BJ (cell line): ENCODE results near the gene COPS9. TPM values are rescaled to one million over a fixed set of nuclear protein-coding genes. Genes with fewer than 3 reads are reported as not detected.

Source experiments
- CTCF ChIA-PET: fragments of 350-600 bp; formaldehyde crosslinking; extraction: SDS; loops from one replicate; lab custom pipeline; 2021; ENCODE audit warnings: antibody characterized with exemption, inconsistent platforms; lab: Yijun Ruan, JAX
- POLR2A ChIA-PET: fragments of 300-600 bp; sonication (Branson Sonifier 250); formaldehyde crosslinking; extraction: SDS; loops from one replicate; lab custom pipeline; 2021; ENCODE audit warnings: antibody characterized with exemption; lab: Charles Lee
- DNase-seq: peaks from one replicate; pipeline ENCODE4 v3.0.0-alpha.2; 2011; ENCODE audit warnings: low read depth
- H3K27me3 ChIP-seq: 2 replicates; pipeline ENCODE4 v1.6.0; 2011; ENCODE audit warnings: low read length; ENCODE audit not compliant: control insufficient read depth, insufficient read depth
- H3K36me3 ChIP-seq: 2 replicates; pipeline ENCODE4 v1.5.1; 2011; ENCODE audit warnings: low read length; ENCODE audit not compliant: control insufficient read depth, insufficient read depth
- H3K4me3 ChIP-seq: 2 replicates; pipeline ENCODE4 v1.5.1; 2011; ENCODE audit warnings: low read depth, mild to moderate bottlenecking, control low read depth, low read length
- CTCF ChIP-seq: IDR thresholded peaks from 2 replicates; pipeline ENCODE4 v1.5.1; 2011; ENCODE audit warnings: low read depth, mild to moderate bottlenecking, control low read depth, inconsistent platforms, low read length, moderate library complexity; ENCODE audit not compliant: insufficient read depth
- polyA plus RNA-seq: library from polyadenylated mRNA; depleted of rRNA; stranded (reverse); fragments of >200 nt; gene quantifications from 2 replicates; pipeline ENCODE4 v1.2.3, GENCODE V29; 2011

Gene COPS9
- polyA plus RNA-seq, 1 experiment, result 334 TPM

GRCh38 chr2:240155048-240155744, 19.1 kb upstream of the COPS9 start:
- peaks cover 4% of the 10 kb centered on the region for H3K27me3 ChIP-seq
- ChIA-PET CTCF (interaction anchor here (2.7 kb wide), 1 partner anchor 12 kb away, joined by 14 read pairs; no protein-coding TSS in a partner anchor), POLR2A (no interaction called here)
- TF ChIP-seq CTCF, result no peak
- DNase-seq, result no peak
- no peak overlapping the region for H3K4me3 ChIP-seq
- H3K36me3 ChIP-seq, result no peaks in the 10 kb centered on the region

- DNase-seq, result no peak
- Histone ChIP-seq H3K27me3 (peaks cover 4% of the 10 kb centered on the region), H3K4me3 (no peak overlapping the region), H3K36me3 (no peaks in the 10 kb centered on the region)
- POLR2A ChIA-PET, result no interaction called here
- CTCF ChIA-PET, result interaction anchor here (2.7 kb wide), 1 partner anchor 11 kb away, joined by 14 read pairs; no protein-coding TSS in a partner anchor
- TF ChIP-seq CTCF, result no peak
Measured at GRCh38 chr2:240154606-240155005, 18.5 kb upstream of the COPS9 start.

GRCh38 chr2:240153418-240153817, 17.3 kb upstream of the COPS9 start:
- no peak for TF ChIP-seq CTCF
- H3K4me3 ChIP-seq, result no peak overlapping the region
- no peaks in the 10 kb centered on the region for H3K36me3 ChIP-seq
- ChIA-PET CTCF (interaction anchor here (2.7 kb wide), 1 partner anchor 10 kb away, joined by 14 read pairs; no protein-coding TSS in a partner anchor), POLR2A (no interaction called here)
- no peak for DNase-seq
- peaks cover 4% of the 10 kb centered on the region for H3K27me3 ChIP-seq

- ChIA-PET POLR2A (no interaction called here), CTCF (interaction anchor here (0.6 to 1.7 kb wide), 9 partner anchors 15 to 346 kb away, joined by 3 to 9 read pairs (median 3); no protein-coding TSS in a partner anchor)
- no peak for DNase-seq
- Histone ChIP-seq H3K36me3 (no peaks in the 10 kb centered on the region), H3K27me3 (peaks cover 4% of the 10 kb centered on the region), H3K4me3 (no peak overlapping the region)
- no peak for TF ChIP-seq CTCF
Measured at GRCh38 chr2:240151477-240152031, 15.4 kb upstream of the COPS9 start.
